ENCODE measurements around the gene TBC1D8.

Gene TBC1D8

GRCh38 chr2:100976645-100977391 is 174.4 kb downstream of the TBC1D8 start:
- DNase-seq (ENCODE audit: low read depth), result no peak

GRCh38 chr2:100976061-100976460 is 175.1 kb downstream of the TBC1D8 start:
- DNase-seq (ENCODE audit: low read depth), result no peak

GRCh38 chr2:100975521-100975785 is 175.7 kb downstream of the TBC1D8 start:
- no peak for DNase-seq (ENCODE audit: low read depth)

- no peak for DNase-seq (ENCODE audit: low read depth)
Observed at GRCh38 chr2:100974712-100975520, 176.3 kb downstream of the TBC1D8 start.

- no peak for DNase-seq (ENCODE audit: low read depth)
Observed at GRCh38 chr2:100972452-100972851, 178.7 kb downstream of the TBC1D8 start.

GRCh38 chr2:100971221-100971620 is 180.0 kb downstream of the TBC1D8 start:
- DNase-seq (ENCODE audit: low read depth), result no peak

- no peak for DNase-seq (ENCODE audit: low read depth)
Observed at GRCh38 chr2:100969998-100970397, 181.2 kb downstream of the TBC1D8 start.

GRCh38 chr2:100968146-100969145 is 182.7 kb downstream of the TBC1D8 start:
- DNase-seq (ENCODE audit: low read depth), result no peak

GRCh38 chr2:100967716-100968115 is 183.5 kb downstream of the TBC1D8 start:
- DNase-seq (ENCODE audit: low read depth), result no peak

- no peak for DNase-seq (ENCODE audit: low read depth)
Observed at GRCh38 chr2:100965596-100965995, 185.6 kb downstream of the TBC1D8 start.

- DNase-seq (ENCODE audit: low read depth), result no peak
Observed at GRCh38 chr2:100964681-100965169, 186.5 kb downstream of the TBC1D8 start.

GRCh38 chr2:100964222-100964621 is 187.0 kb downstream of the TBC1D8 start:
- DNase-seq (ENCODE audit: low read depth), result no peak

GRCh38 chr2:100963026-100963375 is 188.2 kb downstream of the TBC1D8 start:
- no peak for DNase-seq (ENCODE audit: low read depth)

- DNase-seq (ENCODE audit: low read depth), result no peak
Observed at GRCh38 chr2:100962366-100963025, 188.7 kb downstream of the TBC1D8 start.

- DNase-seq (ENCODE audit: low read depth), result no peak
Observed at GRCh38 chr2:100960688-100961087, 190.5 kb downstream of the TBC1D8 start.

- DNase-seq (ENCODE audit: low read depth), result no peak
Observed at GRCh38 chr2:100959225-100959880, 191.8 kb downstream of the TBC1D8 start.

GRCh38 chr2:100957996-100958653 is 193.1 kb downstream of the TBC1D8 start:
- DNase-seq (ENCODE audit: low read depth), result no peak
